Vagina (tissue), 2 donors: Measurements from ENCODE around the gene HTRA2.

ENCODE experiments used
- CTCF ChIP-seq, 3 experiments: fragments of 450-650 bp in 2 of 3; fragments of 200-600 bp in 1 of 3; sonication (generic) in 1 of 3; IDR thresholded peaks; one replicate each; pipeline ENCODE4 v1.5.1; 2017 to 2019; ENCODE audit warnings: antibody characterized with exemption in 3 of 3, mild to moderate bottlenecking in 2 of 3, moderate library complexity in 2 of 3
- POLR2A ChIP-seq, 2 donors: fragments of 450-650 bp; IDR thresholded peaks; one replicate each; pipeline ENCODE4 v1.6.1; 2017; ENCODE audit warnings: antibody characterized with exemption in 2 of 2, mild to moderate bottlenecking in 2 of 2, moderate library complexity in 2 of 2

DNA sequence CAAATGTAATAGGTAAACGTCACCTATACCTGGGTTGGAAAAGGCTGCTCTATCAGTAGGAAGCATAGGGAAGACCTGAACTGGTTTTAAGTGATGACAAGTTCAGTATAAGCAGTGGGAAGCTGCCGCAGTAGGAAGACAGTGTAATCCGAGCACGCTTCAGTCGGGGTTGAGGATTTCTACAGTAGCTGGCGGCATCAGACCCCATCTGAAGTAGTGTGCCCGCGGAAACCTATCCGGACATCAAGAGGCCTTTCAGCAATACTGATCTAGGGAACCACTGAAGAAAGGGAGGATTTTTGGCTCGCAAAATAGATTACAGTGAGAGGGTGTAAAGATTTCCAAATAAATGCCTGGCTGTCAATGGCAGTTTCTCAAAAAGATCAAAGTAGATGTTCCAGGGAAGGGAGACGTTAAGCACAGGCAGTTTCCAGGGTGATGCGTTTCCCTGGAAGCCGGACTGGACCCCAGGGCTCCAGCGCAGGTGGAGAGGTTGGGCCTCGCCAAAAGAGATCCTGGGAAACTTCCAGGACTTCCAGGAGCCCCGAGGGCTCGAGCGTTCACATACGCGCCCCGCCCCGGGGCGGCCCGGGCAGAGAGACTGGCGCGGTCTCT, 18.7 kb downstream of the HTRA2 start:
- TF ChIP-seq POLR2A (IDR thresholded peaks at IDR 0.05) (no peak), CTCF (IDR thresholded peaks at IDR 0.05) (no peak)
